Measurements from ENCODE around the gene ADGRD2. TPM values are rescaled to one million over a fixed set of nuclear protein-coding genes. Genes with fewer than 3 reads are reported as not detected.

ADGRD2 gene
- total and polyA plus RNA-seq, 9 of the 15 experiments (the other 6 are each of a cell fraction or from before 2014, with no cell fraction given) = not detected

GRCh38 chr9:124489222-124489621 lies 39.0 kb downstream of the ADGRD2 start:
- WGBS (ENCODE audit: insufficient coverage, low coverage, missing lambda C conversion rate) = 3% methylated on average over 13 of the region's 13 CpGs
- ATAC-seq = no peak

More at GRCh38 chr9:124489222-124489621, 39.0 kb downstream of the ADGRD2 start:
- in situ Hi-C loops (cut with MboI) (no loop called here), intact Hi-C loops (cut with micrococcal nuclease) (no loop called here)
- no peaks in the 10 kb centered on the region for H3K9me3 ChIP-seq (replicated peaks; ENCODE audit: control insufficient read depth, insufficient read depth, low read depth, low read length)
- no peak for DNase-seq (ENCODE audit: extremely low read depth in 1 of 4, low spot score in 3 of 4)
- no TSS peak for BruUV-seq (replicated peaks)
- H3K9me1 ChIP-seq (ENCODE audit: control insufficient read depth, insufficient read depth, low read length) = no peaks in the 10 kb centered on the region
- H3K36me3 ChIP-seq (ENCODE audit: control insufficient read depth, insufficient read depth, low read length) = no peaks in the 10 kb centered on the region
- no peak overlapping the region for H3K27ac ChIP-seq (ENCODE audit: extremely low read depth, low read depth, low read length)
- H3K79me2 ChIP-seq (ENCODE audit: control insufficient read depth, insufficient read depth, low read length) = no peaks in the 10 kb centered on the region
- H3K4me2 ChIP-seq (ENCODE audit: insufficient read depth, low read length) = no peak overlapping the region
- ChIA-PET CTCF (ENCODE audit: low intra/inter-chr PET ratio) (no interaction called here), POLR2A (no interaction called here)
- no peak overlapping the region for H3K4me3 ChIP-seq
- TF ChIP-seq PHB2 (IDR thresholded peaks at IDR 0.05; ENCODE audit: low read depth) (no peak), MCM5 (IDR thresholded peaks at IDR 0.05; ENCODE audit: low read depth) (no peak), TARDBP (IDR thresholded peaks at IDR 0.05) (no peak), SRSF9 (IDR thresholded peaks at IDR 0.05; ENCODE audit: borderline replicate concordance, low read depth, low read length) (no peak), SNRNP70 (optimal IDR thresholded peaks at IDR 0.05; ENCODE audit: low read depth, low read length) (no peak), ZC3H4 (CRISPR knock-in tag; IDR thresholded peaks at IDR 0.05; ENCODE audit: borderline replicate concordance) (no peak), RAD51 (IDR thresholded peaks at IDR 0.05; ENCODE audit: borderline replicate concordance, low read depth) (no peak), XRCC4 (IDR thresholded peaks at IDR 0.05; ENCODE audit: extremely low read depth, insufficient read depth, insufficient read length) (no peak), SLC30A9 (CRISPR knock-in tag; IDR thresholded peaks at IDR 0.05) (no peak), ZNF324 (CRISPR knock-in tag; IDR thresholded peaks at IDR 0.05) (no peak), NFYB (IDR thresholded peaks at IDR 0.05; ENCODE audit: extremely low read depth, insufficient read length) (no peak), ZNF212 (CRISPR knock-in tag; IDR thresholded peaks at IDR 0.05) (no peak), KLF13 (tag; IDR thresholded peaks at IDR 0.05; ENCODE audit: borderline replicate concordance, low read depth) (no peak), ZFP30 (CRISPR knock-in tag; IDR thresholded peaks at IDR 0.05; ENCODE audit: borderline replicate concordance) (no peak), POLR2H (tag; IDR thresholded peaks at IDR 0.05; ENCODE audit: low read depth) (no peak), UBTF (IDR thresholded peaks at IDR 0.05; ENCODE audit: borderline replicate concordance in 1 of 2, low read depth in 2 of 2, low read length in 2 of 2) (no peak)
- TF ChIP-seq, protein P1, sequence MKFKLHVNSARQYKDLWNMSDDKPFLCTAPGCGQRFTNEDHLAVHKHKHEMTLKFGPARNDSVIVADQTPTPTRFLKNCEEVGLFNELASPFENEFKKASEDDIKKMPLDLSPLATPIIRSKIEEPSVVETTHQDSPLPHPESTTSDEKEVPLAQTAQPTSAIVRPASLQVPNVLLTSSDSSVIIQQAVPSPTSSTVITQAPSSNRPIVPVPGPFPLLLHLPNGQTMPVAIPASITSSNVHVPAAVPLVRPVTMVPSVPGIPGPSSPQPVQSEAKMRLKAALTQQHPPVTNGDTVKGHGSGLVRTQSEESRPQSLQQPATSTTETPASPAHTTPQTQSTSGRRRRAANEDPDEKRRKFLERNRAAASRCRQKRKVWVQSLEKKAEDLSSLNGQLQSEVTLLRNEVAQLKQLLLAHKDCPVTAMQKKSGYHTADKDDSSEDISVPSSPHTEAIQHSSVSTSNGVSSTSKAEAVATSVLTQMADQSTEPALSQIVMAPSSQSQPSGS (CRISPR knock-in tag; IDR thresholded peaks at IDR 0.05) = no peak
- TF ChIP-seq, protein P2, sequence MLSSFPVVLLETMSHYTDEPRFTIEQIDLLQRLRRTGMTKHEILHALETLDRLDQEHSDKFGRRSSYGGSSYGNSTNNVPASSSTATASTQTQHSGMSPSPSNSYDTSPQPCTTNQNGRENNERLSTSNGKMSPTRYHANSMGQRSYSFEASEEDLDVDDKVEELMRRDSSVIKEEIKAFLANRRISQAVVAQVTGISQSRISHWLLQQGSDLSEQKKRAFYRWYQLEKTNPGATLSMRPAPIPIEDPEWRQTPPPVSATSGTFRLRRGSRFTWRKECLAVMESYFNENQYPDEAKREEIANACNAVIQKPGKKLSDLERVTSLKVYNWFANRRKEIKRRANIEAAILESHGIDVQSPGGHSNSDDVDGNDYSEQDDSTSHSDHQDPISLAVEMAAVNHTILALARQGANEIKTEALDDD (IDR thresholded peaks at IDR 0.05) = no peak
- no peak overlapping the region for H2AFZ ChIP-seq (ENCODE audit: low read depth, low read length)
- peaks cover 31 to 82% of the 10 kb centered on the region in 2 experiments for H3K27me3 ChIP-seq (ENCODE audit: control insufficient read depth in 2 of 2, insufficient read depth in 2 of 2, low read length in 2 of 2)
- H3K9ac ChIP-seq (ENCODE audit: insufficient read depth in 1 of 2, low read depth in 2 of 2, low read length in 2 of 2) = no peak overlapping the region; a peak in 1 of 4 replicates
- peaks cover 18% of the 10 kb centered on the region for H4K20me1 ChIP-seq (replicated peaks; ENCODE audit: control insufficient read depth, insufficient read depth, low read length)
- peak; percentile 11 for FAIRE-seq
- peaks cover 0 to 34% of the 10 kb centered on the region in 2 experiments; a peak in 2 of 5 replicates for H3K4me1 ChIP-seq (replicated peaks in 1 of 2; ENCODE audit: control insufficient read depth in 2 of 2, insufficient read depth in 2 of 2, low read length in 2 of 2)

Data from K562 (cell line).